HG02571 (cell line): Measurements from ENCODE around the gene ERN1.

Experiments used
- ATAC-seq: cut with Tn5 transposase; IDR thresholded peaks from one replicate; pipeline ENCODE4 v1.9.1; 2021; ENCODE audit warnings: mild to moderate bottlenecking, moderate library complexity; ENCODE audit not compliant: unreplicated experiment

Gene ERN1

DNA sequence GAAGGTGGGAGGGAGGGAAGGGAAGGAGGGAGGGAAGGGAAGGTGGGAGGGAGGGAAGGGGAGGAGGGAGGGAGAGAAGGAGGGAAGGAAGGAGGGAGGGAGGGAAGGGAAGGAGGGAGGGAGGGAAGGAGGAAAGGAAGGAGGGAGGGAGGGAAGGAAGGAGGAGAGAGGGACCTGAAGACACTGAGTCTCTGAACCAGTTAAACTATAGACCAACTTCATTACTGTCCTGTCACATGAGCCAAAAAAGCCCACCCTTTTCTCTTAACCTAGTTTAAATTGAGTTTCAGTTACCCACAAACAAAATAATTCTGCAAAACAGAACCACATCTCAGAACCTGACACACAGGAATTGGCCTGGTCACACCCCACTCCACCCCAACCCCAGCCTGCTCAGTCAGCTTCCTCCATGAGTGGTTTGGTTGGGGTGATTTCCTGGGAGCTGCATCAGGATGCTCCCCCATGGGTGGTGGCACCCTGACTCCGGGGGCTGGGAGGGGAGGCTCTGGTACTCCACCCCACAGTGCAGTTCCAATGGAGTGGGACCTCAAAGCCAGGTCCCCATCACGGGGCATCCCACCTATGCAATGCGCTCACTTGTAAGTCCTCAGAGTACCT is 136.5 kb downstream of the ERN1 start:
- ATAC-seq: no peak

DNA sequence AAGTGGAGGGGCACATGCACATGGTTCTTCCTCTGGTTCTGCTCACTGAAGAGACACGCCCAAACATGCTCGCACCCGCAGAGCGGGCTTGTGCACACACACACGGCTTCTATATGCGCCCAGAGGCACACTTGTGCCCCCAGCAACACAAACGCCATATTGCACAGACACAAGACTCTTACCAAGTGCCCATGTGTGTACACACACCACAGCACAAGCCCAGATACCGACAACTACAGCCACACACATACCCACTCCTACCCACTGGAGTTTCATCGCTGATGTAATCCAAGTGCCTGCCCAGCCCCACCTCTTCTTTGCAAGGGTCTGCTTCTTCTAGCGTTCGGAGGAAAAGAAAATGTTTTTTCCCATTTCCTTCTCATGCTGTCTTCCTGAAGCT is 138.3 kb downstream of the ERN1 start:
- ATAC-seq: no peak

DNA sequence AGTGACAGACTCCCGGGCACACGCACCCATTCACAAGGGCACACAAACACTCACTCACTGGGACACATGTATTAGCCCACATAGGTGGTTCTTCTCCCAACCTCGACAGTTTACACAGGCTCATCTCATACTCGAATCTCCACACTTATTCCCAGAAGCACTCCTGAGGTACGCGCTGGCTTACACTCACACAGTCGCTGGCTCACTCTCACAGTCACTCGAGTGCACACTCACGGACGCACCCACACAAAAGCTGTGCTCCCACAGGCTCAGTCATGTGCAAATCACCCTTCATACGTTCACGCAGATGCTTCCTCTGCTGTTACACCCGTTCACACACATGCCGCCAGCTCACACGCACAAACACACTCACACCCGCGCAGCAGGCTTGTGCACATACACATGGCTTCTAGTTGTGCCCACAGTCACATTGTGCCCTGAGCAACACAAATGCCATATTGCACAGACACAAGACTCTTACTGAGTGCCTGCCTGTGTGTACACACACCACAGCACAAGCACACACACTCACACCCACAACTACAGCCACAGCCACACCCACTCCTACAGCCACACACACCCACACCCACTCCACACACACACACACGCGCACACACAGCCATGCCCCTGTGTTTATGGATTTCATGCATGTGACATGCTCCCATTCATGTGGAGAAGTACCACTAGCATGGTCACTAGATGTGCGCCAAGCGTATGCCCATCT is 140.2 kb downstream of the ERN1 start:
- no peak for ATAC-seq
